ENCODE data around the gene LIPT1. TPM values are rescaled to one million over a fixed set of nuclear protein-coding genes. Genes with fewer than 3 reads are reported as not detected.

LIPT1 gene
- total RNA-seq (2022; extraction: Qiagen RNA extraction) = 3.1 to 5.6 TPM (median 3.7 TPM) in 5 replicates

GRCh38 chr2:99154643-99155536, at the start of gene LIPT1, which contains the start of gene TSGA10:
Gene LIPT1, plus strand, starts transcription at chr2:99154967. Its CDS starts 6,991 bp downstream, at chr2:99161958.
Gene TSGA10, minus strand, starts transcription at chr2:99154942. Its CDS starts 45,503 bp downstream, at chr2:99109439.

GRCh38 chr2:99141110-99142108, 13.4 kb upstream of the LIPT1 start, which contains the start of gene C2orf15:
Gene C2orf15, plus strand, starts transcription at chr2:99141707. Its CDS starts 8,852 bp downstream, at chr2:99150559.

GRCh38 chr2:99180755-99181623, 26.2 kb downstream of the LIPT1 start, which contains the start of the genes MITD1 and MRPL30:
Gene MITD1, minus strand, starts transcription at chr2:99181058. Its CDS starts 77 bp downstream, at chr2:99180981.
Gene MRPL30, plus strand, starts transcription at chr2:99181184. Its CDS starts 5,020 bp downstream, at chr2:99186204.

Other genes with a start within 250 kb of the LIPT1 start
- gene CRACDL, start 218.7 kb upstream of the LIPT1 start, total RNA-seq (2022; extraction: Qiagen RNA extraction) = 2.5 to 3.8 TPM (median 2.8 TPM) in 5 replicates
- 0.43 to 1.0 TPM (median 0.81 TPM) in 5 replicates for gene C2orf15, start 13.3 kb upstream of the LIPT1 start, total RNA-seq (2022; extraction: Qiagen RNA extraction)
- gene TSGA10, start within 50 bp of the LIPT1 start, total RNA-seq (2022; extraction: Qiagen RNA extraction) = 2.0 to 5.5 TPM (median 4.3 TPM) in 5 replicates
- 18.9 to 28.2 TPM (median 23.6 TPM) in 5 replicates for gene MITD1, start 26.1 kb downstream of the LIPT1 start, total RNA-seq (2022; extraction: Qiagen RNA extraction)
- 31.4 to 57.3 TPM (median 31.8 TPM) in 5 replicates for gene MRPL30, start 26.2 kb downstream of the LIPT1 start, total RNA-seq (2022; extraction: Qiagen RNA extraction)
- gene LYG2, start 100.7 kb downstream of the LIPT1 start, total RNA-seq (2022; extraction: Qiagen RNA extraction) = not detected in 5 replicates
- gene LYG1, start 146.2 kb downstream of the LIPT1 start, total RNA-seq (2022; extraction: Qiagen RNA extraction) = 0.54 to 1.9 TPM (median 1.1 TPM) in 5 replicates
- 36.6 to 51.1 TPM (median 40.6 TPM) in 5 replicates for gene TXNDC9, start 181.4 kb downstream of the LIPT1 start, total RNA-seq (2022; extraction: Qiagen RNA extraction)
- 54.5 to 73.7 TPM (median 58.1 TPM) in 5 replicates for gene EIF5B, start 182.4 kb downstream of the LIPT1 start, total RNA-seq (2022; extraction: Qiagen RNA extraction)